B cell (primary cell): ENCODE data around the gene CHD9. TPM values are rescaled to one million over a fixed set of nuclear protein-coding genes. Genes with fewer than 3 reads are reported as not detected.

Experiments
- ATAC-seq: fragments of 200-7000 bp; cut with Tn5 transposase; one replicate; pipeline ENCODE4 v1.10.0; 2021; ENCODE audit warnings: low read depth, mild to moderate bottlenecking, moderate number of reproducible peaks, moderate library complexity
- CTCF ChIA-PET: fragments of 350-600 bp; sonication (Branson Sonifier 250); formaldehyde crosslinking; loops from one replicate; lab custom pipeline; 2021; ENCODE audit warnings: antibody characterized with exemption, inconsistent platforms; lab: Charles Lee
- POLR2A ChIA-PET: fragments of 350-600 bp; sonication (Branson Sonifier 250); formaldehyde crosslinking; loops from one replicate; lab custom pipeline; 2021; ENCODE audit warnings: antibody characterized with exemption; lab: Charles Lee
- DNase-seq: peaks from one replicate; pipeline ENCODE4 v3.0.0; 2013
- H2AFZ ChIP-seq: 2 replicates; pipeline ENCODE4 v1.6.1; 2012; ENCODE audit warnings: mild to moderate bottlenecking, low read depth, low read length; ENCODE audit not compliant: insufficient read depth, poor library complexity, severe bottlenecking
- H3K27ac ChIP-seq, 2 donors: 1 replicate in 1 of 2; 2 replicates in 1 of 2; pipeline ENCODE4 v1.5.1; 2012 to 2013; ENCODE audit warnings: low read length in 2 of 2, mild to moderate bottlenecking in 2 of 2, moderate library complexity in 1 of 2
- H3K27me3 ChIP-seq, 4 experiments: fragments of 200-600 bp in 1 of 4; sonication (generic) in 1 of 4; replicated peaks in 1 of 4; 1 replicate in 2 of 4; 2 replicates in 2 of 4; pipeline versions ENCODE4 v1.6.1 to v1.7.0; 2013 to 2016; ENCODE audit warnings: low read length in 3 of 4, mild to moderate bottlenecking in 2 of 4, mixed read lengths in 1 of 4, moderate library complexity in 1 of 4; ENCODE audit not compliant: insufficient read depth in 4 of 4, control insufficient read depth in 3 of 4; ENCODE audit errors: control extremely low read depth in 1 of 4
- H3K36me3 ChIP-seq, 2 experiments: replicated peaks in 1 of 2; 1 replicate in 1 of 2; 2 replicates in 1 of 2; pipeline versions ENCODE4 v1.6.1 to v1.7.1; 2013; ENCODE audit warnings: low read length in 1 of 2; ENCODE audit not compliant: insufficient read depth in 2 of 2, control insufficient read depth in 1 of 2; ENCODE audit errors: control extremely low read depth in 1 of 2, extremely low read depth in 1 of 2
- H3K4me1 ChIP-seq, 2 donors: fragments of 200-600 bp in 1 of 2; sonication (generic) in 1 of 2; 1 replicate in 1 of 2; 2 replicates in 1 of 2; pipeline versions ENCODE4 v1.5.1 to v1.6.1; 2013 to 2017; ENCODE audit warnings: low read length in 2 of 2; ENCODE audit not compliant: control insufficient read depth in 2 of 2, insufficient read depth in 2 of 2
- H3K4me2 ChIP-seq: replicated peaks from 2 replicates; pipeline ENCODE3; 2012; ENCODE audit warnings: mild to moderate bottlenecking, low read depth, low read length; ENCODE audit not compliant: poor library complexity, severe bottlenecking
- H3K4me3 ChIP-seq, 5 experiments: fragments of 200-600 bp in 1 of 5; sonication (generic) in 1 of 5; 1 replicate in 3 of 5; 2 replicates in 2 of 5; pipeline versions ENCODE4 v1.5.1 to v1.7.0; 2011 to 2016; ENCODE audit warnings: low read length in 4 of 5, mild to moderate bottlenecking in 4 of 5, low read depth in 2 of 5, control low read depth in 1 of 5, moderate library complexity in 1 of 5; ENCODE audit not compliant: insufficient read depth in 1 of 5; ENCODE audit errors: control extremely low read depth in 1 of 5, extremely low read depth in 1 of 5
- H3K79me2 ChIP-seq: fragments of 200-600 bp; sonication (generic); one replicate; pipeline ENCODE4 v1.6.0; 2016; ENCODE audit warnings: low read length; ENCODE audit not compliant: control insufficient read depth, insufficient read depth
- H3K9ac ChIP-seq: fragments of 200-600 bp; sonication (generic); 2 replicates; pipeline ENCODE4 v1.6.1; 2017; ENCODE audit warnings: mild to moderate bottlenecking, low read length, moderate library complexity
- H3K9me3 ChIP-seq, 3 donors: one replicate each; pipeline versions ENCODE4 v1.6.1 to v1.7.1; 2013; ENCODE audit warnings: low read length in 2 of 3; ENCODE audit not compliant: control insufficient read depth in 2 of 3, insufficient read depth in 1 of 3; ENCODE audit errors: control extremely low read depth in 1 of 3
- H4K20me1 ChIP-seq: 2 replicates; pipeline ENCODE4 v1.6.0; 2012; ENCODE audit warnings: mild to moderate bottlenecking, low read length; ENCODE audit not compliant: insufficient read depth, control insufficient read depth, poor library complexity, severe bottlenecking
- H3K27ac Mint-ChIP-seq: one replicate; pipeline ENCODE4 v1.8.0; 2021; ENCODE audit warnings: mixed read lengths
- H3K27me3 Mint-ChIP-seq: one replicate; pipeline ENCODE4 v1.8.0; 2021; ENCODE audit warnings: mixed read lengths
- H3K4me1 Mint-ChIP-seq: one replicate; pipeline ENCODE4 v1.8.0; 2021; ENCODE audit warnings: mixed read lengths
- H3K4me3 Mint-ChIP-seq: one replicate; pipeline ENCODE4 v1.8.0; 2021; ENCODE audit warnings: mixed read lengths
- H3K9me3 Mint-ChIP-seq: one replicate; pipeline ENCODE4 v1.8.0; 2022; ENCODE audit warnings: mixed read lengths; ENCODE audit not compliant: insufficient read depth
- EZH2 ChIP-seq: IDR thresholded peaks from 2 replicates; pipeline ENCODE4 v1.6.1; 2012; ENCODE audit warnings: borderline replicate concordance, low read depth, mild to moderate bottlenecking, moderate library complexity, low read length; ENCODE audit not compliant: insufficient read depth, poor library complexity, severe bottlenecking
- WGBS: methylation state at CpG from one replicate; pipeline ENCODE4 v1.1.5; 2013; ENCODE audit warnings: missing lambda C conversion rate; ENCODE audit not compliant: insufficient coverage; 5-methylcytosine and 5-hydroxymethylcytosine counted together
- intact Hi-C: fragments of 100-400 bp; cut with micrococcal nuclease; formaldehyde crosslinking; loops from one replicate; pipeline ENCODE4 v1.10.0; 2022
- polyA plus RNA-seq: library from polyadenylated mRNA; depleted of rRNA; stranded (reverse); fragments of >200 nt; gene quantifications from 2 replicates; pipeline ENCODE4 v1.2.3, GENCODE V29; 2012
- total RNA-seq, 2 donors: library from RNA; stranded (reverse); fragments of 120-200 nt in 1 of 2; gene quantifications; 1 replicate in 1 of 2; 2 replicates in 1 of 2; pipeline versions ENCODE4 v1.2.3 to v1.2.4, GENCODE V29; 2013 to 2022
- TF ChIP-seq, protein P1 (sequence below): fragments of 200-600 bp; IDR thresholded peaks from one replicate; pipeline ENCODE4 v1.8.0; 2022; ENCODE audit warnings: antibody characterized with exemption, mild to moderate bottlenecking

Gene CHD9
- total and polyA plus RNA-seq, 2 donors (not counting 1 experiment from before 2014, with no cell fraction given) = 12.2 to 102 TPM

GRCh38 chr16:53261276-53261675 is 206.5 kb downstream of the CHD9 start:
- Mint-ChIP-seq H3K4me1 (no peaks in the 10 kb centered on the region), H3K4me3 (no peak overlapping the region), H3K9me3 (peaks cover 4% of the 10 kb centered on the region), H3K27me3 (no peaks in the 10 kb centered on the region), H3K27ac (no peak overlapping the region)
- no peak for ATAC-seq
- H3K4me2 ChIP-seq = no peak overlapping the region
- H3K27me3 ChIP-seq = no peaks in the 10 kb centered on the region
- no peak overlapping the region for H3K4me3 ChIP-seq
- ChIA-PET CTCF (no interaction called here), POLR2A (no interaction called here)
- intact Hi-C loops = no loop called here
- H3K27ac ChIP-seq = no peak overlapping the region
- DNase-seq = no peak
- no peaks in the 10 kb centered on the region for H3K79me2 ChIP-seq
- H4K20me1 ChIP-seq = no peaks in the 10 kb centered on the region
- peaks cover 0 to 4% (median 0%) of the 10 kb centered on the region in 3 donors for H3K9me3 ChIP-seq
- 75% methylated on average over 1 of the region's 2 CpGs for WGBS
- no peak for TF ChIP-seq EZH2
- TF ChIP-seq, protein P1, sequence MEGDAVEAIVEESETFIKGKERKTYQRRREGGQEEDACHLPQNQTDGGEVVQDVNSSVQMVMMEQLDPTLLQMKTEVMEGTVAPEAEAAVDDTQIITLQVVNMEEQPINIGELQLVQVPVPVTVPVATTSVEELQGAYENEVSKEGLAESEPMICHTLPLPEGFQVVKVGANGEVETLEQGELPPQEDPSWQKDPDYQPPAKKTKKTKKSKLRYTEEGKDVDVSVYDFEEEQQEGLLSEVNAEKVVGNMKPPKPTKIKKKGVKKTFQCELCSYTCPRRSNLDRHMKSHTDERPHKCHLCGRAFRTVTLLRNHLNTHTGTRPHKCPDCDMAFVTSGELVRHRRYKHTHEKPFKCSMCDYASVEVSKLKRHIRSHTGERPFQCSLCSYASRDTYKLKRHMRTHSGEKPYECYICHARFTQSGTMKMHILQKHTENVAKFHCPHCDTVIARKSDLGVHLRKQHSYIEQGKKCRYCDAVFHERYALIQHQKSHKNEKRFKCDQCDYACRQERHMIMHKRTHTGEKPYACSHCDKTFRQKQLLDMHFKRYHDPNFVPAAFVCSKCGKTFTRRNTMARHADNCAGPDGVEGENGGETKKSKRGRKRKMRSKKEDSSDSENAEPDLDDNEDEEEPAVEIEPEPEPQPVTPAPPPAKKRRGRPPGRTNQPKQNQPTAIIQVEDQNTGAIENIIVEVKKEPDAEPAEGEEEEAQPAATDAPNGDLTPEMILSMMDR = no peak
- H3K36me3 ChIP-seq = peaks cover 4 to 65% of the 10 kb centered on the region in 2 experiments
- no peak overlapping the region for H2AFZ ChIP-seq
- no peak overlapping the region for H3K9ac ChIP-seq
- H3K4me1 ChIP-seq = no peaks in the 10 kb centered on the region

DNA sequence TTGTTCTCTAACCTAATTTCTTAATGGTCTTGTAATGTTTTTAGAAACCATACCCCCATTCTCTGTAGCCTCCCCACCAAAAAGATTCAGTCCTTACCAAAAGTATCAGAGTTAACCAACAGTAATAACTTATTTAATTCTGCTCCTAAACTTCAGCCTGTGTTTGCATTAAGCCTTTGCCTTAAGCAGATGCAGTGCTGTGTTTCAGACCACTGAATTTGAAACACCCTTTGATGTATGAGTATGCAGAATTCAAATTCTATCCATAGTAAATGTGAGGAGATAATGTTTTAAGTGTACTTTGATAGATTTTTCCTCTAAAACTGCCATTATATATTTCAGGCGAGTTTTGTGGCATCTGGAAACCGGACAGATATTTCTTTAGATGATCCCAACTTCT is 207.9 kb downstream of the CHD9 start:
- no peak overlapping the region for H3K9ac ChIP-seq
- intact Hi-C loops = no loop called here
- POLR2A ChIA-PET = no interaction called here
- TF ChIP-seq EZH2 = no peak
- TF ChIP-seq, protein P1 = no peak
- H3K27me3 Mint-ChIP-seq = no peaks in the 10 kb centered on the region
- H3K4me2 ChIP-seq = no peak overlapping the region
- no peak overlapping the region for H3K4me3 ChIP-seq
- H3K36me3 ChIP-seq = peaks cover 5 to 52% of the 10 kb centered on the region in 2 experiments
- CTCF ChIA-PET = no interaction called here
- no CpG with 5 or more reads among the region's 2 CpGs for WGBS
- DNase-seq = no peak
- no peaks in the 10 kb centered on the region for H3K27me3 ChIP-seq
- H3K4me1 ChIP-seq = no peaks in the 10 kb centered on the region
- H3K79me2 ChIP-seq = no peaks in the 10 kb centered on the region
- ATAC-seq = no peak
- H3K4me1 Mint-ChIP-seq = no peaks in the 10 kb centered on the region
- H3K4me3 Mint-ChIP-seq = no peak overlapping the region
- no peak overlapping the region for H3K27ac Mint-ChIP-seq
- H3K9me3 ChIP-seq = peaks cover 0 to 4% (median 0%) of the 10 kb centered on the region in 3 donors
- peaks cover 4% of the 10 kb centered on the region for H3K9me3 Mint-ChIP-seq
- no peaks in the 10 kb centered on the region for H4K20me1 ChIP-seq
- no peak overlapping the region for H2AFZ ChIP-seq
- H3K27ac ChIP-seq = no peak overlapping the region
